HG03095 (cell line): Measurements from ENCODE around the gene DLG2.
"Not testable (repeated sequence)": the region's sequence is repeated elsewhere in the genome, so short reads cannot be mapped to it uniquely, and the experiment has no call there.

ENCODE experiments used
- ATAC-seq: cut with Tn5 transposase; IDR thresholded peaks from one replicate; pipeline ENCODE4 v1.9.1; 2021; ENCODE audit warnings: moderate library complexity; ENCODE audit not compliant: unreplicated experiment

Gene DLG2

GRCh38 chr11:84804041-84804440, 823.1 kb downstream of the DLG2 start:
- no peak for ATAC-seq

DNA sequence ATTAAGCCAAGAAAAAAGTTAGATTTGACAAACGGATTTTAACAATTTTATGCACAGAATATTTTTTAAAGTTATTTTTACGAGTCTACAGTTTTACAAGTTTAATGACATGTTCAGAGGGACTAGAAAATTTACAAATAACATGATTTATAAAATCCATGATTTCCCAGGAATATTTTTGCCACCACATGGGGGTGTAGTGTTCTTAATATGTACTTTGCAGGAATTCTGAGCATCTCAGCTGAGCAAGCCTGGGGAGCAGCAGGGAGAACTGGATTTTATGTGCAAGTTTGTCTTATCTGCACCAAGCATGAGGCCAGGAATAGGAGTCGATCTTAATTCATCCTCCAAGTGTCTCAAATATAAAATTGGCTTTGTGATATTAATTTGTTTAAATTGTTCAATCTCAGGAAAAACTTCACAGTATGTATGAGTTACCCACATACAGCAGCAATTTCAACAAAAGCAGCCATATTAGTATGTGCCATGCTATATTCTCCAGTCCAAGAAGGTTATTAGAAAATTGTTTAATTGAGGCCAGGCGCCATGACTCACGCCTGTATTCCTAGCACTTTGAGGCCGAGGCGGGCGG, 826.3 kb downstream of the DLG2 start:
- ATAC-seq, result no peak

GRCh38 chr11:84799112-84799511, 828.0 kb downstream of the DLG2 start:
- no peak for ATAC-seq

DNA sequence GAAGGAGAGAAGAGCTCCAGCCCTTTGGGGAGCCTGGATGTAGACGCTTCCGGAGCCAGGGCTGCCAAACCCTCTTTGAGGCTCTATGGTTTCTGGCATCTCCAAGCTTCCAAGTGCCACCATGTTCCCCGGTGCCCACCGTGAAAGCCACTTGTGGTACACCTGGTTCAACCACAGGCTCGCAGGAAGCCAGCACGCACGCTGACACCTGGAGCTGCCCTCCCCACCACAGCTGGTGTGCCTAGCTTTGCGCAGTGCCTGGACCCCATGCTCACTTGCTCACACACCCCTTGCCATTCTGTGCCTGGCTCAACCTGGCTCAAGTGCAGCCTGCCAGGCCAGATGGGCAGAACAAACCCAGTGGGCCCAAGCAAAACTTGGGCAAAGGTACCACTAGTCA, 831.4 kb downstream of the DLG2 start:
- no peak for ATAC-seq

DNA sequence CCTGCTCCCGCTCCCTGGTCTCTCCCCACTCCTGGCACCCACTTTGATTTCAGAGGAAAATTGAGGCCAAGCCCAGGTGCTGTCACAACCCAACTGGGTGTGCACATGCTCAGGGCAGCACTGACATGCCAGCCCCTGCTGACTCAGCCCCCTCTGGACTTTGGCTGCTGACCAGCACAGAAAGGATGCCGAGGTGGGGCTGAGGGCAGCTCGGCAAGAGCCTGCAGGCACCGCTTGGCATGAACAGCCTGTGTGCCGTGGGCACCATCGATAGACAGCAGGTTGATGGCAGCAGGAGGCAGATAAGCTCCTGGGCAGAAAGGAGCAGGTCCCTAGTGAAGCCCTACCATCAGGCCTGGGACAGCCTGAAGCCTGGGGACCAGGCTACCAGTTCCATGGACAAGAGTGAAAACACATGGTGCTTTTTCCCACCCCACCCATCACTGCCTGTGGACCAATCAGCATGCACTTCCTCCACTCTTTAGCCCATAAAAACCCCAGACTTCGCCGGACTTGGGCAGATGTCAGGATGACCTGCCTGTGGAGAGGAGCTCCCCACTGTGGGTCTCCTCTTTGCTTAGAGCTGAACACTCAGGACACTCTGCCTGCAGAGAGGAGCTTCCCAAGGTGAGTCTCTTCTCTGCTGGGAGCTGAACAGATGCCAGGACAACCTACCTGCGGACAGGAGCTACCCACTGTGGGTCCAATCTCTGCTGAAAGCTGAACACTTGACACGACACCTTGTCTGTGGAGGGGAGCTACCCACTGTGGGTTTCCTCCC, 832.3 kb downstream of the DLG2 start:
- ATAC-seq, result no peak

DNA sequence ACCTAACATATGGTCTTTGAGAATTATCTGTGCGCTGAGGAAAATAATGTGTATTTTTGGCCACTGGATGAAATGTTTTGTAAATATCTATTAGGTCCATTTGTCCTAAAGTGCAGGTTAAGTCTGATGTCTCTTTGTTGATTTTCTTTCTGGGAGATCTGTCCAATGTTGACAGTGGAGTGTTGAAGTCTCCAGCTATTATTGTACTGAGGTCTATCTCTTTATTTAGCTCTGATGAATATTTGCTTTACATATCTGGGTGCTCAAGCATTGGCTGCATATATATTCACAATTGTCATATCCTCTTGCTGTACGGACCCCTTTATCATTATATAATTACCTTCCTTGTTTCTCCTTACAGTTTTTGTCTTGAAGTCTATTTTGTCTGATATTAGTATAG, 833.8 kb downstream of the DLG2 start:
- ATAC-seq, result no peak

GRCh38 chr11:84790849-84791427, 836.2 kb downstream of the DLG2 start:
- no peak for ATAC-seq

GRCh38 chr11:84788220-84788619, 838.9 kb downstream of the DLG2 start:
- ATAC-seq, result no peak

- ATAC-seq, result not testable (repeated sequence)
Measured at GRCh38 chr11:84784158-84784557, 843.0 kb downstream of the DLG2 start.

DNA sequence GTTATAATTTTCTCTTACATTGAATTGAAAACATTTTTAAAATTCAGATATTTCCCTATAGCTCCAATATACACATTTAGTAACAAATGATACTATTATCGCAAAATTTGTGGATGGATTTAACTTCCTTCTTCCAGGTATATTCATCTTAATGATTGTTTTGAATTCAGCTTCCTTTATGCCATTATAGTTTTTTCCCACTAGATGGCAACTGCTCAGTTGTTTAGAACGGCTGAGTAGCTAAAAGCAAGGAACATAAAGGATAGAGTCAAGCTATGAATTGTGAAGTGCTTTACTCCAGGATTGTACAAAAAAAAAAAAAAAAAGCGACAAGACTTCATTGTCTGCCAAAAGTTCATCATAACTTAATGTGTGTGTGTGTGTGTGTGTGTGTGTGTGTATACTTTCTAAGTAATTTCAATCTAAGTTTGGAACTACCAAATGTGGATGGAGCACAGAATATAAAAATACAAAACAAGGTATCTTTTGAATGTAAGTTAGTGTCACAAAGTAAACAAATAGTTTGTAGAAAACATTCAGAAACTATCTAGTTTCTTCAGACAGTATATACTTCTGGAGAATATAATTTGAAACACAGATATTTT, 846.4 kb downstream of the DLG2 start:
- no peak for ATAC-seq

DNA sequence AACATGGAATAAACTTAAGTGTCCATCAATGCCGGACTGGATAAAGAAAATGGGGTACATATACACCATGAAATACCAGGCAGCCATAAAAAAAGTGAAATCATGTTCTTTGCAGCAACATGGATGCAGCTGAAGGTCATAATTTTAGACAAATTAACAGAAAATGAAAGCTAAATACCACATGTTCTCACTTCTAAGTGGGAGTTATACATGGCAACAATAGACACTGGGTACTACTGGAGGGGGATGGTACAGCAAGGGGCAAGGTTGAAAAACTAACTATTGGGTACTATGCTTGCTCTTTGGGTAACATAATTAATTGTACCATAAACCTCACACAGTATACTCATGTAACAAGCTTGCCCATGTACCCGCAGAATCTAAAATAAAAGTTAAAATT, 851.6 kb downstream of the DLG2 start:
- no peak for ATAC-seq

GRCh38 chr11:84763931-84764330, 863.2 kb downstream of the DLG2 start:
- ATAC-seq, result no peak

DNA sequence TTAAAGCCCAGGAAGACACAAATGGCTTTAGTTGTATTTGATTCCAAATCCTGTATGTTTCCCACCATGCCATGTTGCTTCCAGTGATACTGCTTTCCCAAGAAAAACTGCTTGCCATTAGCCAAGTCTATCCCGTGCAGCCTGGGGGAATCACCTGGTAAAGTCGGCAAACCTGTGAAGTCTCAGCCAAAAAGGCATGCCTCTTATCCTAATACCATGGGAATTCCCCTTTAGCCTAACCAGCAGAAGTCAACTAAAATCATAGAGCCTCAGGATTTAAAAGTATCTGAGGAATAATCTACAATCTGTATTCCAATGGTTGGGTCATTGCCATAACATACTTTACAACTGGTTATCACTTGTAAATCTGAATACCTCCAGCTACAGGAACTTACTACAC, 869.4 kb downstream of the DLG2 start:
- ATAC-seq, result no peak

DNA sequence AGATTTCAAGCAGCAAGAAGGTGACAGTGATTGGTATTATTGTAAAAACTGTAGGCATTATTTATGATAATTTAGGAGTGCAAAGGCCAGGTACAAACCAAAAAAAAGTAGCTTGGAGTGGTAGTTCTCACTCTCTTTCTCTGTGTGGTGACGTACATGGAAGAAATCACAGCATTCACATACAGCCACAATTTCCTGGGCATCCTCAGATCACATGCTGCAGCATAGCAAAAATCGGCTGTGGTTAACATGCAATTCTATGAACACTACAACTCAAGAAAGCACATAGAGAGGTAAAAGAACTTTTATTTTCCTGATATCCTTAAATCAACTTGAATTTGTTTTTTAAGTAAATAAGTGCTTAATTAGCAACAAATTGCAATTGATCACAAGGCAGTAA, 875.8 kb downstream of the DLG2 start:
- no peak for ATAC-seq

GRCh38 chr11:84747871-84748270, 879.3 kb downstream of the DLG2 start:
- no peak for ATAC-seq

DNA sequence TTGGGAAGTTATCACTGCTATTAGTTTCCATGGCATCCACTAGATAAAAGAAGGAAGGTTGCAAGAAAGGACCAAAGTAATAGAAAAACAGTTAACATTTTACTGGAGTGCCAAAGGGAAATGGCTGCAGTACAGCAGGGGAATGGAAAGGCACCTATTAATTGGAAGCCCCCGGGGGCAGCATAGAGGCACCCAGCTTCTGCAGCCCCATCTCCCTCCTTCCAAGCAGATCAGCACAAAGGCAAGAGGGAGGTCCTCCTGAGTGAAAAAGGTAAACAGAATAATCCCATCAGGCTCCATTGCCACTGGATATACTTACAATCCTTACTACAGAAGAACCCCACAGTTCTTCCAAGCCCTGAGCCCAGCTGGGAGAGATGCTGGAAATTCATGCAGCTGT, 887.1 kb downstream of the DLG2 start:
- ATAC-seq, result no peak

GRCh38 chr11:84724256-84724655, 902.9 kb downstream of the DLG2 start:
- ATAC-seq, result no peak

- ATAC-seq, result no peak
Measured at GRCh38 chr11:84722583-84723108, 904.5 kb downstream of the DLG2 start.

DNA sequence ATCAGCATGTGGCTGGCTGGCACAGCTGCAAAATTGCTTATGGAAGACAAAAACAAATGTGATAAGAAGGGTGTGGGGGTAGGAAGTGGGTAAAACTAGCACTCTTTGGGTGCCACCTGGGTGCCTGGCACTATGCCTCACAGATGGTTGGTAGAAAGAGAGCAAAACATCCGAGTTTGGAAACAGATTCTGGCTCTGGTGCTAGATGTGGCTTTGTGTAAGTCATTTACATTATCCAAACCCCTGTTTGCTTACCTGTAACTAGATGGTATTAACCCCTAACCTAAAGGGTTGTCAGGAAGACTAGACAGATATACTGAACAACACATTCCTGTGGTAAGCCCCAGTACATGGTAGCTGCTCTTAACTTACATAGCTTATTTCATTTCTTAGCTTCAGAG, 905.6 kb downstream of the DLG2 start:
- no peak for ATAC-seq

GRCh38 chr11:84720706-84721402, 906.3 kb downstream of the DLG2 start:
- ATAC-seq, result no peak

DNA sequence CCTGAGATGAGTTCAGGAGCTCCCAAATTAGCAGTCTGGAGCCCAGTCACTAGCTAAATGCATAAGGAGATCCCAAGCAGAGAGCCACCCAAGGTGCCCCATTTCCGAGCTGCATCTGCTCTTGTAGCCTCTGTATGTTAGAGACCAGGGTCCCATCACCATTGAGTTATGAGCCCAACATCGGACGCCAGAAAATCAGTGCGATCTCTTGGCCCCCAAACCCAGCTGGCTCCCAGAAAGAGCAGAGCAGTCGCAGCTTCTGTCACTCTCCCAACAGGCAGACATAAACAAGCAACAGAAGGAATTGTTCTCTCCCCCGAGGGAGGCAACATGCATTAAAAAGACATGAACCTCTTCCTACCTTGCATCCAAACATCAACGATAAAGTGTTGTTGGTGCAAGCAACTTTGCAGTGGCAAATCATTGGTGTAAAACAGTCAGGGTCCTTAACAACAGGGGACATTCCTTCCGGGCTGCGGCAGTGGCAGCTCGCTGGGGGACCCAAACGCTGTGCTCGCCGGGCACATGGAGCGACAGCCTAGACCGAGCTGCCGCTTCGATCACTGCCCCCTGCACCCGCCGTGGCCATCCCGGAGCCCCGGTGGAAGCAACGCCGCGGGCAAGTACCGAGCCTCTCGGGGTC, 907.1 kb downstream of the DLG2 start:
- no peak for ATAC-seq
